Measurements from ENCODE around the gene ENTREP3.

ENTREP3 gene

DNA sequence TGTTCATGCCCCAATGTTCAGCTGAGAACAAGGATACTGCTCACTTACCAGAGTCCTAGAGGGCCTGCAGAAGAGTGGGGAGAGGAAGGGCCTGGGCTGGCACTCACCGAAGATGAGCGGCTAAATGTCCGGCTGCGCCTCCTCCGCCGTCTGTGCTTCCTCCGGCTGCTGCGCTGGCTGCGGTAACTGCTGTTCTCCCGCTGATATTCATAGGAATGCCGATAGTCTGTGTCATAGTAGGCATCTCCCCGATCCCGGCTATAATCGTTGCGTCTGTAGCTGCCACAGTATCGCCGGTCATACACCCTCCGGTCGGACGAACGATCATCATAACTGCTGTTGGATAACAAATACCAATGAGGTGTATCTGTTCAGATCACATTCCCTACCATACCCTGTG lies 14.1 kb upstream of the ENTREP3 start:
- no peak overlapping the region for H3K27ac Mint-ChIP-seq

DNA sequence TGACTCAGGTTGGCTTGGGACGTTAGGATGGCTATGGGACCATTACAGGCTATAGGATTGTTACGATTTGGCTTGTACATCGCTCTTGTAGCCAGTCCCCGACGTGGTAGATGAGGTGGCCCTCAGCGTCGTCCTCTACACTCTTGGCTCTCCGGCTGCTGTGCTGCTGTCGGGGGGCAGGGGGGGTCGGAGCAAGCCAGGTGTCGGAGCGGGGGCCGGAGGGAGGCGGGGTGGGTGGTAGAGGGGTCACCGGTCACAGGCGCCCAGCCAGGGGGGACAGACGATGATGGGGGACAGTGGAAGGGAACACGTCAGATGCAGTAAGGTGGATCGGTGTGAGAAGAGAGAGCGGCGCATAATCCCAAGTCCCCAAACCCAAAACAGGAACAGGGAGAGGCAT lies 13.3 kb upstream of the ENTREP3 start:
- no peak overlapping the region for H3K27ac Mint-ChIP-seq
- peaks cover 13 to 37% of the 10 kb centered on the region in 2 donors for H3K4me1 Mint-ChIP-seq
- peaks cover 50 to 64% of the 10 kb centered on the region in 2 donors for H3K36me3 Mint-ChIP-seq
- H3K4me3 Mint-ChIP-seq: no peak overlapping the region
- ATAC-seq (replicated peaks): no peak
- no peak for DNase-seq
- no peaks in the 10 kb centered on the region for H3K27me3 Mint-ChIP-seq
- no peaks in the 10 kb centered on the region for H3K9me3 Mint-ChIP-seq

More for the DNA sequence above, 14.1 kb upstream of the ENTREP3 start:
- no peak overlapping the region for H3K4me3 Mint-ChIP-seq
- peaks cover 46 to 59% of the 10 kb centered on the region in 2 donors for H3K36me3 Mint-ChIP-seq
- no peak for ATAC-seq (replicated peaks)
- H3K4me1 Mint-ChIP-seq: peaks cover 15 to 33% of the 10 kb centered on the region in 2 donors
- H3K9me3 Mint-ChIP-seq: no peaks in the 10 kb centered on the region
- H3K27me3 Mint-ChIP-seq: no peaks in the 10 kb centered on the region
- DNase-seq: no peak

DNA sequence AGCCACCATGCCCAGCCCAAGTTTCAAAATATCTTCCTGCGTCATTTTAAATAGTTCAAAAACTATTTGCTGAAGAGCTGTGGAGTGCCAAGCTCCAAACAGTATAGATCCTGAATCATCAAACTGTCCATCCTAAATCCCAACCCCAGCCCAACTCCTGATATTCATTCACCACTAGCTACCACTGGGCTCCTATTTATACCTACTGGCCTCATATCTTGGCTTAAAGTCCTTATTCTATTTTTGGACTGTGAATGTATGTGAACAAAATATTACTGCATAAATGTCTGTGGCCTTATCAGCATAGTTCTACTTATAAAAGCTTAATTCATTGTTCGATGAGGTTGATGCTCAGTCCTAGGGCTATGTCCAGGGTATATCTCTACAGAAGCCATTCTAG lies 12.1 kb upstream of the ENTREP3 start:
- Mint-ChIP-seq H3K36me3 (peaks cover 56 to 68% of the 10 kb centered on the region in 2 donors), H3K27ac (no peak overlapping the region), H3K4me1 (peaks cover 17 to 41% of the 10 kb centered on the region in 2 donors), H3K27me3 (no peaks in the 10 kb centered on the region), H3K9me3 (no peaks in the 10 kb centered on the region), H3K4me3 (no peak overlapping the region)
- ATAC-seq (replicated peaks) (no peak), DNase-seq (no peak)

GRCh38 chr1:155266553-155266952 lies 11.3 kb upstream of the ENTREP3 start:
- H3K27me3 Mint-ChIP-seq: no peaks in the 10 kb centered on the region
- peaks cover 18 to 45% of the 10 kb centered on the region in 2 donors for H3K4me1 Mint-ChIP-seq
- ATAC-seq (replicated peaks): no peak
- no peak for DNase-seq
- peaks cover 64 to 75% of the 10 kb centered on the region in 2 donors for H3K36me3 Mint-ChIP-seq
- H3K27ac Mint-ChIP-seq: peak overlapping the region; percentile 3
- H3K4me3 Mint-ChIP-seq: no peak overlapping the region
- no peaks in the 10 kb centered on the region for H3K9me3 Mint-ChIP-seq

DNA sequence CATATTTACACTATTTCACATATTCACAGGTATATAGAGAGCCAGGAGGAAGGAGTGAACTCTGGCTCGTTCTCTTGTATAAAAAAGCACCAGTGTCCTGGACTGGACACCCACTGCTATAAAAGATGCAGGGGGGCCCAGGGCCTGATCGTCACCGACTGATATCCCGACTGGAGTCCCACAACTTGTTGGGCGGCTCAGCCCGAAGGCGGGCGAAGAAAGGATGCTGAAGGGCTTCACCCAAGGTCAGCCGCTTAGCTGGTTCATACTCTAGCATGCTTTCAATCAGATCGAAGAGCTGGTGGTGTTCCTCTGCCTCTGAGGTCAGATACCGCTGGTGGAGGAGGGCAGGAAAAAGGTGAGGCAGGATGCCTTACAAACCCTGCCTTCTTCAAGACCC lies 7.8 kb upstream of the ENTREP3 start:
- Mint-ChIP-seq H3K27me3 (no peaks in the 10 kb centered on the region), H3K27ac (peak overlapping the region; percentile 98), H3K4me1 (peaks cover 25 to 52% of the 10 kb centered on the region in 2 donors), H3K4me3 (no peak overlapping the region), H3K9me3 (no peaks in the 10 kb centered on the region), H3K36me3 (peaks cover 63 to 68% of the 10 kb centered on the region in 2 donors)
- DNase-seq (no peak), ATAC-seq (replicated peaks) (no peak)

- ATAC-seq (replicated peaks): peak; percentile 97
- H3K9me3 Mint-ChIP-seq: no peaks in the 10 kb centered on the region
- no peaks in the 10 kb centered on the region for H3K27me3 Mint-ChIP-seq
- peaks cover 26 to 58% of the 10 kb centered on the region in 2 donors for H3K4me1 Mint-ChIP-seq
- H3K4me3 Mint-ChIP-seq: peak within 1 kb of the TSS; percentile 97
- peak within 1 kb of the TSS; percentile 98 for H3K27ac Mint-ChIP-seq
- H3K36me3 Mint-ChIP-seq: peaks cover 62 to 67% of the 10 kb centered on the region in 2 donors
- DNase-seq: peak; percentile 91
These were observed 6.8 kb upstream of the ENTREP3 start, which contains the start of gene SCAMP3 for GRCh38 chr1:155261852-155262673. SCAMP3 (minus strand) TSS chr1:155262360; CDS start chr1:155262151, 209 bp downstream.

DNA sequence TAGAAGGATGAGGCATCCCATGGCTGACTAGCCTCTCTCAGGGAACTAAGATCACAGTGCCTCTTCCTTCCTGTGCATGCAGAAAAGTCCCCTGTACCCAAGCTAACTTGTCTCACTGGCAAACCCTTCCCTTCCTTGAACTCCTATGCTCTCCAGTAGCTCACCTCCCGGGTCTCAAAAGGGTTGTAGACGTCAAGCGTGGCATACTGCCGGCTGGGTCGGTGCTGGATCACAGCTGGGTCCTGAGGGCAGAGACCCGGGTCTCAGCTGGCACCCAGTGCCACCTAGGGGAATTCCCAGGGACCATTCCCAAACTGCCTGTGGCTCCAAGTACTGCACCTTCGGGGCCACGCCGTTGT lies 6.2 kb upstream of the ENTREP3 start:
- Mint-ChIP-seq H3K36me3 (peaks cover 61 to 69% of the 10 kb centered on the region in 2 donors), H3K4me3 (peak overlapping the region; percentile 97), H3K9me3 (no peaks in the 10 kb centered on the region), H3K4me1 (peaks cover 32 to 62% of the 10 kb centered on the region in 2 donors), H3K27ac (peak overlapping the region; percentile 98), H3K27me3 (no peaks in the 10 kb centered on the region)
- DNase-seq (no peak), ATAC-seq (replicated peaks) (peak; percentile 28 to 53)

- no peak for DNase-seq
- no peak for ATAC-seq (replicated peaks)
- H3K4me1 Mint-ChIP-seq: peaks cover 42 to 69% of the 10 kb centered on the region in 2 donors
- H3K27ac Mint-ChIP-seq: peak overlapping the region; percentile 4
- H3K9me3 Mint-ChIP-seq: no peaks in the 10 kb centered on the region
- peaks cover 52 to 69% of the 10 kb centered on the region in 2 donors for H3K36me3 Mint-ChIP-seq
- H3K4me3 Mint-ChIP-seq: peak overlapping the region in 1 of 2 donors; percentile 97
- H3K27me3 Mint-ChIP-seq: no peaks in the 10 kb centered on the region
These were observed 5.0 kb upstream of the ENTREP3 start for GRCh38 chr1:155260276-155260675.

- peak overlapping the region; percentile 87 to 95 for H3K4me3 Mint-ChIP-seq
- H3K36me3 Mint-ChIP-seq: peaks cover 23 to 44% of the 10 kb centered on the region in 2 donors
- DNase-seq: no peak
- H3K27ac Mint-ChIP-seq: peak overlapping the region; percentile 78
- no peaks in the 10 kb centered on the region for H3K9me3 Mint-ChIP-seq
- H3K4me1 Mint-ChIP-seq: peaks cover 42 to 57% of the 10 kb centered on the region in 2 donors
- no peak for ATAC-seq (replicated peaks)
- H3K27me3 Mint-ChIP-seq: no peaks in the 10 kb centered on the region
These were observed 972 bp upstream of the ENTREP3 start for GRCh38 chr1:155256058-155256852.

DNA sequence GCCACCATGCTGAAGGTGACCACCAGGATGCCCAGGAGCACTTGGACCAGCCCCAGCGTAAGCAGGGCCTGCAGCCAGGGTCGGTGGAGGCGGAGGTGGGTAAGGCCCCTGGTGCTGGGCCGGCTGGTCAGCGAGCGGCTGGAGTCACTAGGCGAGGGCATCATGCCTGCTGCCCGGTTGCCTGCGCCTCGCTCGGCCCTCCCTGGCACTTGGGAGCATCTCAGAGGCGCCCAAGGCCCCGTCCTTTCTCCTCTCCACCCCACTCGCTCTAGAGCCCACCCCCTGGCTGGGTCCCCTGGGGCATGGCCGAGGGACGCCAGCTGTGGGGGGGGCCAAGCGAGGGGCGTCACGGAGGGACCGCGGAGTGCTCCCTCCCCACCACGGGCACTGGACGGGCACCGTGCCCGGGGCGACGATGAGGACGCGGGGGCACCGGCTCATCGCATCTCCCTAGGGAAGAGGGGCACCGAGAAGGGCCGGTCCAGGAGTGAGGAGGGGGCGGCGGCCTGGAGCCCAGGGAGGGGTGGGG lies 505 bp downstream of the ENTREP3 start:
- DNase-seq: no peak
- peak; percentile 1 to 10 for ATAC-seq (replicated peaks)
- Mint-ChIP-seq H3K9me3 (no peaks in the 10 kb centered on the region), H3K4me3 (peak overlapping the region; percentile 87 to 95), H3K36me3 (peaks cover 13 to 34% of the 10 kb centered on the region in 2 donors), H3K27me3 (no peaks in the 10 kb centered on the region), H3K27ac (peak overlapping the region; percentile 87), H3K4me1 (peaks cover 40 to 55% of the 10 kb centered on the region in 2 donors)

- Mint-ChIP-seq H3K4me1 (peaks cover 40 to 55% of the 10 kb centered on the region in 2 donors), H3K9me3 (no peaks in the 10 kb centered on the region), H3K4me3 (peak overlapping the region; percentile 87 to 95), H3K27me3 (no peaks in the 10 kb centered on the region), H3K36me3 (peaks cover 13 to 34% of the 10 kb centered on the region in 2 donors), H3K27ac (peak overlapping the region; percentile 87)
- ATAC-seq (replicated peaks) (no peak), DNase-seq (no peak)
These were observed 1.0 kb downstream of the ENTREP3 start for GRCh38 chr1:155254228-155254713.

- ATAC-seq (replicated peaks) (no peak), DNase-seq (no peak)
- Mint-ChIP-seq H3K36me3 (peaks cover 13 to 34% of the 10 kb centered on the region in 2 donors), H3K4me3 (peak overlapping the region; percentile 87 to 95), H3K9me3 (no peaks in the 10 kb centered on the region), H3K27ac (peak overlapping the region; percentile 87), H3K4me1 (peaks cover 40 to 55% of the 10 kb centered on the region in 2 donors), H3K27me3 (no peaks in the 10 kb centered on the region)
These were observed 1.5 kb downstream of the ENTREP3 start for GRCh38 chr1:155253797-155254196.

DNA sequence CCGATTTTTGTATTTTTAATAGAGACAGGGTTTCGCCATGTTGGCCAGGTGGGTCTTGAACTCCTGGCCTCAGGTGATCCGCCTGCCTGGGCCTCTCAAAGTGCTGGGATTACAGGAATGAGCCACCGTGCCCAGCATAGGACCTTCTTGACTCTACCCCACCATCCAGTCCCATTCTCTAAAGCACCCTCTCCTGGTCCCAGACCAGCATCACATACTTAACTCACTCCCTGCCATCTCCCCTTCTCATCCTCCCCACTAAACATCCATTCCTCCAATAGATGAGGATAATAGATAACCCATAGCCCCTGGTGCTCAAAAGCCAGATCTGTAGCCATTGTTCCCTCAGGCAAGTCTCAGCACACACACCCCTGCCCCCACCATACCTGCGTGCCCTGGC lies 2.1 kb downstream of the ENTREP3 start:
- peaks cover 40 to 55% of the 10 kb centered on the region in 2 donors for H3K4me1 Mint-ChIP-seq
- no peaks in the 10 kb centered on the region for H3K9me3 Mint-ChIP-seq
- peak overlapping the region; percentile 11 to 95 for H3K4me3 Mint-ChIP-seq
- DNase-seq (no peak), ATAC-seq (replicated peaks) (no peak)
- peaks cover 11 to 30% of the 10 kb centered on the region in 2 donors for H3K36me3 Mint-ChIP-seq
- H3K27ac Mint-ChIP-seq: no peak overlapping the region
- no peaks in the 10 kb centered on the region for H3K27me3 Mint-ChIP-seq

- peaks cover 35 to 44% of the 10 kb centered on the region in 2 donors for H3K4me1 Mint-ChIP-seq
- peaks cover 3 to 24% of the 10 kb centered on the region in 2 donors for H3K36me3 Mint-ChIP-seq
- ATAC-seq (replicated peaks) (no peak), DNase-seq (no peak)
- no peak overlapping the region for H3K27ac Mint-ChIP-seq
- H3K4me3 Mint-ChIP-seq: no peak overlapping the region
- H3K9me3 Mint-ChIP-seq: no peaks in the 10 kb centered on the region
- no peaks in the 10 kb centered on the region for H3K27me3 Mint-ChIP-seq
These were observed 3.7 kb downstream of the ENTREP3 start for GRCh38 chr1:155251566-155251965.

Data from stimulated activated naive B cell treated with anti-CD40 and anti-IgM and Interleukin-4, amounts not matched to agents 10 μg/mL and 1 μg/mL and 100 μg/mL, for 72 hours (primary cell).